ENCODE results near the gene MFSD1. TPM values are rescaled to one million over a fixed set of nuclear protein-coding genes. Genes with fewer than 3 reads are reported as not detected.

Gene MFSD1
- total and polyA plus RNA-seq, 2 of the 4 experiments (the other 2 are of a cell fraction): 50.4 to 64.2 TPM

DNA sequence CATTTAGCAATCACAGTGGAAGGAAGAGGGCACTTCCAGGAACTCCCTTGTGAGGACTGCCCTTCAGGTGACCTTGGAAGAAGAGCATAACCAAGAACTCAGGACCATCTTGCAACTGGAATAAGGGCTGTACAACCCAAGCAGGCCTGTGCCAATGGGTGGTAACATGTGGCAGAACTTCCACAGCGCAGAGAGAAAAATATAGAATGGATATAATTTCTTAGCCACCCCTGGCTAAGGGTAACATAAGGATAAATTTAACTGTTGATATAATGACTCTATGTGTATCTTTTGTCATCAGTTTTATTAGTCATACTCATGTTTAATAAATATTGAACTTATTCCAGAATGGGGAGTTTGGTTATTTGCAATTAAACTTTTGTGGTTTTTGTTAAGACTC, 13.4 kb upstream of the MFSD1 start:
- Histone ChIP-seq H2BK15ac (ENCODE audit: low read depth, low read length) (peak overlapping the region; percentile 78; the same call in 2 of the 3 replicates), H3K27ac (ENCODE audit: insufficient read depth, low read length) (peak overlapping the region; percentile 93; the same call in 1 of the 2 replicates), H3K4ac (ENCODE audit: low read depth, low read length) (peak overlapping the region; percentile 85), H3K4me1 (ENCODE audit: control insufficient read depth, insufficient read depth, low read length) (peaks cover 7% of the 10 kb centered on the region), H3K56ac (ENCODE audit: extremely low read depth, insufficient read depth, low read length) (no peak overlapping the region), H3K18ac (ENCODE audit: low read depth, low read length) (peak overlapping the region; percentile 100), H4K8ac (ENCODE audit: low read depth in 2 of 2, low read length in 2 of 2) (peak overlapping the region; percentile 70 to 73), H3K14ac (replicated peaks; ENCODE audit: low read depth, low read length) (peak overlapping the region; percentile 83), H2BK5ac (ENCODE audit: low read depth, low read length, poor library complexity, severe bottlenecking) (peak overlapping the region; percentile 97), H4K20me1 (ENCODE audit: insufficient read depth, low read length) (no peaks in the 10 kb centered on the region), H3K79me1 (ENCODE audit: low read depth in 1 of 2, low read length in 2 of 2) (no peaks in the 10 kb centered on the region), H3K36me3 (ENCODE audit: control insufficient read depth, insufficient read depth, low read length) (no peaks in the 10 kb centered on the region), H2AFZ (replicated peaks; ENCODE audit: low read length, poor library complexity) (peak overlapping the region; percentile 53), H2BK120ac (ENCODE audit: low read depth, low read length) (peak overlapping the region; percentile 92), H2BK20ac (ENCODE audit: low read depth, low read length) (peak overlapping the region; percentile 88), H3K27me3 (ENCODE audit: control insufficient read depth, insufficient read depth, low read length) (no peaks in the 10 kb centered on the region), H3K9me3 (ENCODE audit: control insufficient read depth, insufficient read depth, low read length) (peaks cover 5% of the 10 kb centered on the region), H3K23ac (ENCODE audit: low read depth, low read length) (peak overlapping the region; percentile 48; the same call in 1 of the 2 replicates), H3K9ac (ENCODE audit: low read depth, low read length) (0 out of 2 replicates have a peak overlapping the region, but pooled peaks have one; percentile 3), H3K4me3 (ENCODE audit: insufficient read depth, low read depth, low read length) (no peak overlapping the region), H3K9me1 (ENCODE audit: insufficient read depth, low read length) (peaks cover 2% of the 10 kb centered on the region; the same call in 1 of the 2 replicates), H4K91ac (ENCODE audit: insufficient read depth, low read depth, low read length) (peak overlapping the region; percentile 96), H3K4me2 (ENCODE audit: low read depth, low read length) (peak overlapping the region; percentile 70), H2AK9ac (replicated peaks; ENCODE audit: low read depth, low read length, poor library complexity) (peak overlapping the region; percentile 44), H2AK5ac (ENCODE audit: low read depth, low read length) (peak overlapping the region; percentile 97), H4K5ac (ENCODE audit: low read depth, low read length) (peak overlapping the region; percentile 100)
- dilution Hi-C loops (cut with HindIII; ENCODE audit: low sequenced_read_pairs, unreplicated experiment): no loop called here
- ChIA-PET CTCF (interaction anchor here (0.5 to 4.1 kb wide), 6 partner anchors 10 to 129 kb away, joined by 3 to 69 read pairs (median 8); no protein-coding TSS in a partner anchor), POLR2A (ENCODE audit: unreplicated experiment) (interaction anchor here (1.2 kb wide), 1 partner anchor 129 kb away, joined by 3 read pairs; no protein-coding TSS in a partner anchor)
- peak; percentile 81 for TF ChIP-seq FOS (IDR thresholded peaks at IDR 0.05; ENCODE audit: low read depth, low read length)
- TF ChIP-seq CEBPB (IDR thresholded peaks at IDR 0.05; ENCODE audit: low read depth, low read length): no peak
- no TSS peak for BruUV-seq (replicated peaks)
- in situ Hi-C loops (cut with MboI; ENCODE audit: low sequenced_read_pairs): loop anchor here (25.0 kb wide), 1 partner anchor 676 kb away; the partner anchor contains the start of genes RSRC1 and SHOX2
- intact Hi-C loops (cut with micrococcal nuclease): loop anchor here (2.0 kb wide), 1 partner anchor 116 kb away; the partner anchor contains the start of gene LXN
- ATAC-seq (ENCODE audit: low read depth) (peak; percentile 50), DNase-seq (peak; percentile 80)
- WGBS, 2 experiments (ENCODE audit: extremely low coverage in 2 of 2, insufficient read length in 1 of 2): no CpG with 5 or more reads among the region's 1 CpG

Measured in IMR-90 (cell line).